HFF-Myc (cell line): ENCODE results near the gene MUL1.
A peak's percentile ranks its signal among the peaks of the same experiment; 100 is the strongest.
"Not testable (repeated sequence)": the region's sequence is repeated elsewhere in the genome, so short reads cannot be mapped to it uniquely, and the experiment has no call there.

Experiments
- DNase-seq: peaks from one replicate; pipeline ENCODE4 v3.0.0-alpha.2; 2011; ENCODE audit warnings: low read depth; ENCODE audit errors: extremely low read depth
- H3K4me3 ChIP-seq: replicated peaks from 2 replicates; pipeline ENCODE4 v1.5.1; 2011; ENCODE audit warnings: low read depth, mild to moderate bottlenecking, control low read depth, low read length
- TF ChIP-seq, protein P1 (sequence below): IDR thresholded peaks from 2 replicates; pipeline ENCODE4 v1.5.1; 2012; ENCODE audit warnings: mild to moderate bottlenecking, low read depth, low read length, control low read depth; ENCODE audit errors: missing control alignments

Gene MUL1

DNA sequence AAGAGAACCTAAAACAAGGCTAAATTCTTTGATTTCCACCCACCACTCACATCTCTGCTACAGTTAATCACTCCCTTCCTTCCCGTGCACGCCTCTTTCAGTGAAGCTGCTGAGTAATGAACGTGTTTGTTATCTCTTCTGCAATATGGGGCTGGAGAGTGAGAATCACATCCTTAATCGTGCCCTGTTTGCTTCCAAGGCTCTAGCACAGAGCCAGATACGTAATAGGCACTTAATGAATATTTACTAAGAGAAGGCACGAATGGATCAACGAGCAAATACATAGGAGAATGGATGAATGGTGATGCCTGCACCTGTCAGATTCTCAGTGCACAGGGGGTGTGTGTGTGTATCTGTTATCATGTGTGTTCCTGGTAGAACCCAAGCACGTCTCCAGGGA lies 22.4 kb upstream of the MUL1 start:
- DNase-seq = no peak
- TF ChIP-seq, protein P1, sequence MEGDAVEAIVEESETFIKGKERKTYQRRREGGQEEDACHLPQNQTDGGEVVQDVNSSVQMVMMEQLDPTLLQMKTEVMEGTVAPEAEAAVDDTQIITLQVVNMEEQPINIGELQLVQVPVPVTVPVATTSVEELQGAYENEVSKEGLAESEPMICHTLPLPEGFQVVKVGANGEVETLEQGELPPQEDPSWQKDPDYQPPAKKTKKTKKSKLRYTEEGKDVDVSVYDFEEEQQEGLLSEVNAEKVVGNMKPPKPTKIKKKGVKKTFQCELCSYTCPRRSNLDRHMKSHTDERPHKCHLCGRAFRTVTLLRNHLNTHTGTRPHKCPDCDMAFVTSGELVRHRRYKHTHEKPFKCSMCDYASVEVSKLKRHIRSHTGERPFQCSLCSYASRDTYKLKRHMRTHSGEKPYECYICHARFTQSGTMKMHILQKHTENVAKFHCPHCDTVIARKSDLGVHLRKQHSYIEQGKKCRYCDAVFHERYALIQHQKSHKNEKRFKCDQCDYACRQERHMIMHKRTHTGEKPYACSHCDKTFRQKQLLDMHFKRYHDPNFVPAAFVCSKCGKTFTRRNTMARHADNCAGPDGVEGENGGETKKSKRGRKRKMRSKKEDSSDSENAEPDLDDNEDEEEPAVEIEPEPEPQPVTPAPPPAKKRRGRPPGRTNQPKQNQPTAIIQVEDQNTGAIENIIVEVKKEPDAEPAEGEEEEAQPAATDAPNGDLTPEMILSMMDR = no peak

DNA sequence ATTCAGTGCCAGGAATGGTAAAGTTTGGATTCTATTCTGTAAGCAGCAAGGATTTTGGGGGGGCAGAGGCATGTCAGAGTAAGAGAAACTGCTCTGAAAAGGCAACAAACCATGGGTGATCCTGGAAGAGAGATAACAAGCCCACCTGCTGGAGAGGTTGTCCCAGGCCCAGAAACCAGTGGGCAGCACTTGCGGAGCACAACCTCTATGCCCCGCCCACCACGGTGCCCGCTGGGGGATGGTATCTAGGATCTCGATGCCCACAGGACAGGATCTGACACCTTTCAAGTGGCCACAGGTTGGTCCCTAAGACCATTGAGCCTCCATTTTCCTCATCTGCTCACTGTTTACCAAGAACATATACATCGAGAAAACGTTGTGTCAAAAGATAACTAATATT lies 20.3 kb upstream of the MUL1 start:
- no peak overlapping the region for H3K4me3 ChIP-seq
- no peak for DNase-seq
- TF ChIP-seq, protein P1 = no peak

More for the DNA sequence above, 22.4 kb upstream of the MUL1 start:
- no peak overlapping the region for H3K4me3 ChIP-seq

DNA sequence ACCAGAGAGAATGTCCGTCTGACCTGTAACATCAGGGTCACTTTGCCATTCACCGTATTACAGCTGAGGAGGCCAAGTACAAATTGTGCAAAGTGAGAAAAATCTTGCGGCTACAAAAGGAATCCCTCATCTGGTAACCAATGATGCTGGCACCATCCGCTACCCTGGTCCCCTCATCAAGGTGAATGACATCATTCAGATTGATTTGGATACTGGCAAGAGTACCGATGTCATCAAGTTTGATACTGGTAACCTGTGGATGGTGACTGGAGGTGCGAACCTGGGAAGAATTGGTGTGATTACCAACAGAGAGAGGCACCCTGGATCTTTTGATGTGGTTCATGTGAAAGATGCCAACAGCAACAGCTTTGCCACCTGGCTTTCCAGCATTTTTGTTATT lies 18.3 kb upstream of the MUL1 start:
- TF ChIP-seq, protein P1 = no peak
- no peak overlapping the region for H3K4me3 ChIP-seq
- no peak for DNase-seq

- no peak overlapping the region for H3K4me3 ChIP-seq
- peak; percentile 53 for DNase-seq
- TF ChIP-seq, protein P1 = peak; percentile 93
These were observed 14.3 kb upstream of the MUL1 start for GRCh38 chr1:20521960-20522861.

- DNase-seq, H3K4me3 ChIP-seq: not testable (repeated sequence)
These were observed 11.8 kb upstream of the MUL1 start for GRCh38 chr1:20519609-20520262.

DNA sequence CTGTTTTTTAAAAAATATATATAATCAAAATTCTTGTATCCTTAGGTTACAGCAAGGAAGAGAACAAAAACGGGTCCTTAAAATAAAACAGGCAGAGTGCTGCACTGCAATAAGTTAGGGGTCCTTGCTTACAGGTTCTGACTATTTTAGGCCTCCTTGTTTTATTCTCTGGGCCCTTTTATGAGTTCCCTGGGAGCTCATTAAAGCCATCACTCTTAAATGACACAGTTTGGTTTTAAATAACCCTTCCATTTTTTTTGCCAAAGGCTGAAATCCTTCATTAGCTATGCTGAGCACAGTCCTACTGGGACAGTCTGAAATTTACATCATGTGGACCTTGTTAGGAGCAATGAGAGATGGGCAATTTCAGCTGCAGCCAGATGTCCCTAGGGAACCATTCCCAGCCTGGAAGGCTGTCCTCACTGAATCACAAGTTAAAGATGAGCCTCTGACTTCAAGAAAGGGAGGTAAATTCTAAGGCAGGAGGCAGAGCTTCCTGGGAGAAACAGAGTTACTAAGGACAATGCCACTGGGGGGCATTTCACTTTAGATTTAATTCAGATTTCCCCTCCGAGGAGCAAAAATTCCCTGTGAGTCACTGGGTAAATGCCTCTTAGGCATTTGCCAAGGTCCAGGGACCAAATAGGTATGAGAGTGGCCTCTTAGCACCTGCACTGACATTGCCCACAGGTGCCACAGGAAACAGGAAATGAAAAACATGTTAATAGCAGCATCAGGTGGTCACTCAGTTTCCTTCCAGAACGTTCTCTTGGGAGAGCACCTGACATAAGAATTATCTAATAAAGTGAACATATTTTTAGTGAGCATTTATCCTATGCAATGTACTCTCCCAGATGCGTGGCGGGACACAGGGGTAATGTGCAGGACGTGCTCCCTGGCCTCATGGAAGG lies 3.8 kb upstream of the MUL1 start:
- TF ChIP-seq, protein P1 = no peak
- no peak for DNase-seq
- H3K4me3 ChIP-seq = no peak overlapping the region
